Prostate gland (tissue), 2 donors: Measurements from ENCODE around the gene GPSM1. TPM values are rescaled to one million over a fixed set of nuclear protein-coding genes. Genes with fewer than 3 reads are reported as not detected.
A peak's percentile ranks its signal among the peaks of the same experiment; 100 is the strongest.

Experiments used
- DNase-seq: peaks from one replicate; pipeline ENCODE4 v3.0.0-alpha.2; 2019; ENCODE audit warnings: low spot score
- H3K27ac ChIP-seq, 2 donors: fragments of 200-600 bp; sonication (generic); 2 replicates each; pipeline ENCODE4 v1.5.1; 2017 to 2019
- H3K27me3 ChIP-seq: fragments of 200-600 bp; sonication (generic); replicated peaks from 2 replicates; pipeline ENCODE4 v1.5.1; 2019; ENCODE audit not compliant: insufficient read depth
- H3K36me3 ChIP-seq, 2 donors: fragments of 200-600 bp; sonication (generic); 1 replicate in 1 of 2; 2 replicates in 1 of 2; pipeline versions ENCODE4 v1.5.1 to v1.8.1; 2017 to 2019
- H3K4me1 ChIP-seq: fragments of 200-600 bp; sonication (generic); replicated peaks from 2 replicates; pipeline ENCODE4 v1.5.1; 2019
- H3K4me3 ChIP-seq, 2 donors: fragments of 200-600 bp; sonication (generic); 2 replicates each; pipeline ENCODE4 v1.5.1; 2017 to 2019
- H3K9me3 ChIP-seq: fragments of 200-600 bp; sonication (generic); 2 replicates; pipeline ENCODE4 v1.5.1; 2017
- POLR2A ChIP-seq: fragments of 450-650 bp; IDR thresholded peaks from one replicate; pipeline ENCODE4 v1.6.1; 2016; ENCODE audit warnings: antibody characterized with exemption, mild to moderate bottlenecking
- POLR2AphosphoS5 ChIP-seq: sonication (generic); formaldehyde crosslinking; IDR thresholded peaks from one replicate; pipeline ENCODE4 v1.6.1; 2017; ENCODE audit warnings: antibody characterized with exemption
- WGBS: methylation state at CpG from one replicate; pipeline ENCODE4 v1.1.5; 2018; 5-methylcytosine and 5-hydroxymethylcytosine counted together
- intact Hi-C: fragments of 100-400 bp; cut with DNase I; formaldehyde crosslinking; loops from one replicate; pipeline ENCODE4 v1.14.2; 2022
- total RNA-seq, 2 donors: library from RNA; depleted of rRNA; stranded (reverse); fragments of >200 nt; gene quantifications; one replicate each; pipeline ENCODE4 v1.1.0, GENCODE V29; 2016
- TF ChIP-seq, protein P1 (sequence below), 4 experiments: fragments of 200-600 bp in 2 of 4; fragments of 450-650 bp in 2 of 4; sonication (generic) in 2 of 4; IDR thresholded peaks; 1 replicate in 3 of 4; 2 replicates in 1 of 4; pipeline ENCODE4 v1.5.1; 2016 to 2019; ENCODE audit warnings: antibody characterized with exemption in 4 of 4, mild to moderate bottlenecking in 2 of 4, moderate library complexity in 2 of 4

Gene GPSM1
- total RNA-seq, 2 donors from 2014 or later = 11.3 to 89.2 TPM

DNA sequence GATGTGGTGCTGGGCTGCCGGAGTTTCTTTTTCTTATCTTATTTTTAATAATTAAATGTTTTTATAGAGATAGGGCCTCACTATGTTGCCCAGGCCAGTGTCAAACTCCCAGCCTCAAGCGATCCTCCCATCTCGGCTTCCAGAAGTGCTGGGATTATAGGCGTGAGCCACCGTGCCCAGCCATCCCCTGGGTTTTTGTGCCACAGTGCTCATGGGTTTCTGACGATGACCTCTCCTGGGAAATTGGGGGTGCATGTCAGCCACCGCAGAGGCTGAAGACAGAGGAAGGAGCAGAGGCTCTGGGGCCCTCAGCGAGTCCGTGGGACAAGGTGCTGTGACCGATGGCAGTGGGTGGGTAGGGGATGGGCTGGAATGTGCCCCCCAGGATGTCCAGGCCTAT lies 14.4 kb downstream of the GPSM1 start:
- H3K27me3 ChIP-seq = no peaks in the 10 kb centered on the region
- WGBS = 69% methylated on average over 10 of the region's 10 CpGs
- no peaks in the 10 kb centered on the region for H3K9me3 ChIP-seq
- H3K27ac ChIP-seq = peak overlapping the region in 1 of 2 donors; percentile 37
- no peak overlapping the region for H3K4me3 ChIP-seq
- no peak for DNase-seq
- H3K36me3 ChIP-seq = peaks cover 0 to 5% of the 10 kb centered on the region in 2 donors
- intact Hi-C loops = no loop called here
- no peaks in the 10 kb centered on the region for H3K4me1 ChIP-seq
- TF ChIP-seq, protein P1, sequence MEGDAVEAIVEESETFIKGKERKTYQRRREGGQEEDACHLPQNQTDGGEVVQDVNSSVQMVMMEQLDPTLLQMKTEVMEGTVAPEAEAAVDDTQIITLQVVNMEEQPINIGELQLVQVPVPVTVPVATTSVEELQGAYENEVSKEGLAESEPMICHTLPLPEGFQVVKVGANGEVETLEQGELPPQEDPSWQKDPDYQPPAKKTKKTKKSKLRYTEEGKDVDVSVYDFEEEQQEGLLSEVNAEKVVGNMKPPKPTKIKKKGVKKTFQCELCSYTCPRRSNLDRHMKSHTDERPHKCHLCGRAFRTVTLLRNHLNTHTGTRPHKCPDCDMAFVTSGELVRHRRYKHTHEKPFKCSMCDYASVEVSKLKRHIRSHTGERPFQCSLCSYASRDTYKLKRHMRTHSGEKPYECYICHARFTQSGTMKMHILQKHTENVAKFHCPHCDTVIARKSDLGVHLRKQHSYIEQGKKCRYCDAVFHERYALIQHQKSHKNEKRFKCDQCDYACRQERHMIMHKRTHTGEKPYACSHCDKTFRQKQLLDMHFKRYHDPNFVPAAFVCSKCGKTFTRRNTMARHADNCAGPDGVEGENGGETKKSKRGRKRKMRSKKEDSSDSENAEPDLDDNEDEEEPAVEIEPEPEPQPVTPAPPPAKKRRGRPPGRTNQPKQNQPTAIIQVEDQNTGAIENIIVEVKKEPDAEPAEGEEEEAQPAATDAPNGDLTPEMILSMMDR (IDR thresholded peaks at IDR 0.05) = no peak
- no peak for TF ChIP-seq POLR2AphosphoS5
- TF ChIP-seq POLR2A = no peak

DNA sequence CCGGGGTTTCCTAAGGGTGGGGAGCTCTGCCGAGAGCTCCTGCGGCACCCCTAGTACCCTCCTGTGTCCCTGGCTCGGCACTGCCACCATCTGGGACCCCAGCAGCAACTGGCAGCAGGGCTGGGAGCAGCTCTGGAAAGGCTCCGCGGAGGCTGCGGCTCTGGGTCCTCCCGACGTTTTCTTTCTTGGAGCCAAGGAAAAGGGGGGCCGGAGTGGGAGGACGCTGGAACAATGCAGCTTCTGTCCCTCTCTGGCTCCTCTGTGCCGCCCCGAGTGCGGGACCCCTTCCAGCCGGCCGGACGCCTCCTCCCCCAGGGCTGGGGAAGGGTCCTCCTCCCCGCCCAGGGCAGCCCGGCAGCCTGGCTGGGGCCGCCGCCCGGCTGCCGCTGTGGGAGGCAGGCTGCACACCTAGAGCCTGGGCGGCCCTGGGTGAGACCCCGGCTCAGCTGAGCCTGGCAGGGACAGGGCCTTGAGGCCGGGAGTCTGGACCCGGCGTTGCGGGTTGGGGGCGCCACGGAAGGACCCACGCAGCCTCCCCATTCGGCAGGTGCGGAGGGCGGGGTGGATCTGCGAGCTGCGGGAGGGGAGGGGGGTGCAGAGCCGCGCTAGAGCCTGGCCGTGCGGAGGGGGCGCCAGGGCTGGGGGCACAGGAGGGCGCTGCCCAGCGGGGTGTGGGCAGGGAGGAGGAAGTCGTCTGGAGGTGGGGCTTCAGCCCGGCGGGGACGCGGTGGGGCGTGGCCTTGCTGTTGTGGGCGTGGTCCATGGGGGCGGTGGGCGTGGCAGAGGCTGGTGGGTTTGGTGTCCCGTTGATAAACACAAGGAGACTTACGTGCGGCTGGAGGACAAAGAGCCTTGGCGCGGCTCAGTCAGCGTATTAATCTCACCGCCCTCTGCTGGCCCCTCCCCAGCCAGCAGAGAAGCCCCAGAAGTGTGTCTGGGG lies 15.1 kb downstream of the GPSM1 start:
- peak; percentile 76 for TF ChIP-seq POLR2AphosphoS5
- no peak for TF ChIP-seq POLR2A
- TF ChIP-seq, protein P1 (IDR thresholded peaks at IDR 0.05) = no peak
- Histone ChIP-seq H3K4me3 (peak overlapping the region; percentile 33 to 38), H3K9me3 (no peaks in the 10 kb centered on the region), H3K27me3 (no peaks in the 10 kb centered on the region), H3K4me1 (no peaks in the 10 kb centered on the region), H3K36me3 (peaks cover 0 to 2% of the 10 kb centered on the region in 2 donors), H3K27ac (peak overlapping the region; percentile 16 to 37)
- peak; percentile 82 for DNase-seq
- intact Hi-C loops = no loop called here
- WGBS = 10% methylated on average over 48 of the region's 60 CpGs

DNA sequence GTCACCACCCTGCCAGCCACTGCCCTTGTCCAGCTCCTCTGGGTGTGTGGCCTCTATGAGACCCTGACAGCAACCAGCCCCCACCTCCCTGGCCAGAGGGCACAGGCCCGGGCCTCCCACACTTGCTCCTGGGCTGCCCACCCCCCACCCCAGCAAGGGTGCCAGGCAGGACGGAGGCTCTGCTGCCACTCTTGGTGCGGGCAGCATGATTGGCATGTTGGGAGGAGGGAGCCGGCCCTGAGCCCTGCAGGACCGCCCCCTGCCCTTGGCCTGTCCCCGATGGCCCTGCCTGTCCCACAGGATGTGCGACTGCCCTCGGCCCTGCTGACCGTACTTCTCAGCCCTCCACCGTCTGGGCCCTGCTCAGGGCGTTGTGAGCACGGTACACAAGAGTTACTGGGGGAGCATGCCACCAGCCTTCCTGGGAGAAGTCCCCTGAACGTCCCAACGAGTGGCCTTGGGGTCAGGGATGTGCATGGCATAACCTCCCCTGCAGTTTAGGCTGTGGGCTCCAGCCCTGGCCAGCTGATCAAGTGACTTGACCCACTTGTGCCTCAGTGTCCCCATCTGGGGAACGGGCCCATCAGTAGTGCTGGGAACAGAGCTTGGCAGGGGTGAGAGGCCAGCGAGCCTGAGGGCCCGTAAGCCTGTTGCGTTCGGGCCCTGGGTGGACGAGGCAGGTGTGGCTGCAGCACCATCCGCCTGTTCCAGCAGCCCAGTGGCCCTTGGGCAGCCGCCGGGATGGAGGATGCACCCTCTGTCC lies 16.0 kb downstream of the GPSM1 start:
- WGBS = 79% methylated on average over 23 of the region's 23 CpGs
- Histone ChIP-seq H3K4me1 (no peaks in the 10 kb centered on the region), H3K27ac (peak overlapping the region in 1 of 2 donors; percentile 16), H3K4me3 (peak overlapping the region in 1 of 2 donors; percentile 38), H3K27me3 (no peaks in the 10 kb centered on the region), H3K9me3 (no peaks in the 10 kb centered on the region), H3K36me3 (no peaks in the 10 kb centered on the region)
- no peak for DNase-seq
- TF ChIP-seq POLR2AphosphoS5 = no peak
- TF ChIP-seq POLR2A = no peak
- TF ChIP-seq, protein P1 (IDR thresholded peaks at IDR 0.05) = no peak
- intact Hi-C loops = no loop called here

DNA sequence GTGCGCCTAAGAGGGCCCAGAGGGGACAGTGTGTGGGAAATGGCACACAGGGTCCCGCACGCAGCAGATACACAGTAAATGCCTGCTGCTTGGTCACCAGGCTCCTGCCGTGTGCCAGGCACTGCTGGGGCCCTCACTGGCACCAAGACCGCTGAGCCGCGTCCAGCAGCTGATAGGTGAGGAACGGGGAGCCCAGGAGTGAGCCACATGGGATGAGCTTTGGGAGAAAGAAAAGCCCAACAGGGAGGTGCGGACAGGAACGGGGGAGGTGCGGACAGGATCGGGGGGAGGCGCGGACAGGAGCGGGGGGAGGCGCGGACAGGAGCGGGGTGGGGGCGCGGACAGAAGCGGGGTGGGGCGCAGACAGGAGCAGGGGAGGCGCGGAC lies 16.5 kb downstream of the GPSM1 start:
- Histone ChIP-seq H3K27ac (no peak overlapping the region), H3K4me3 (no peak overlapping the region), H3K9me3 (no peaks in the 10 kb centered on the region), H3K4me1 (no peaks in the 10 kb centered on the region), H3K27me3 (no peaks in the 10 kb centered on the region), H3K36me3 (no peaks in the 10 kb centered on the region)
- DNase-seq = no peak
- intact Hi-C loops = no loop called here
- TF ChIP-seq, protein P1 (IDR thresholded peaks at IDR 0.05) = no peak
- TF ChIP-seq POLR2A (no peak), POLR2AphosphoS5 (no peak)
- WGBS = 84% methylated on average over 15 of the region's 24 CpGs
